ENCODE data around the gene TMEM95. TPM values are rescaled to one million over a fixed set of nuclear protein-coding genes. Genes with fewer than 3 reads are reported as not detected.

TMEM95 gene, protein sequence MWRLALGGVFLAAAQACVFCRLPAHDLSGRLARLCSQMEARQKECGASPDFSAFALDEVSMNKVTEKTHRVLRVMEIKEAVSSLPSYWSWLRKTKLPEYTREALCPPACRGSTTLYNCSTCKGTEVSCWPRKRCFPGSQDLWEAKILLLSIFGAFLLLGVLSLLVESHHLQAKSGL
- not detected in 5 replicates for total RNA-seq (2022; extraction: Qiagen RNA extraction)

GRCh38 chr17:7355053-7355452 is at the start of gene TMEM95:
Gene TMEM95, plus strand, starts transcription at chr17:7355156. Its CDS starts 49 bp downstream, at chr17:7355205.

GRCh38 chr17:7306911-7307685 is 47.9 kb upstream of the TMEM95 start, which contains the start of gene EIF5A:
Gene EIF5A, plus strand, starts transcription at chr17:7307628. Its CDS starts 2,008 bp downstream, at chr17:7309636.

GRCh38 chr17:7314719-7315569 is 40.0 kb upstream of the TMEM95 start, which contains the start of gene GPS2:
Gene GPS2, minus strand, starts transcription at chr17:7315360. Its CDS starts 308 bp downstream, at chr17:7315052.

GRCh38 chr17:7328840-7329373 is 26.0 kb upstream of the TMEM95 start, which contains the start of gene NEURL4:
Gene NEURL4, minus strand, starts transcription at chr17:7329335. Its CDS starts 23 bp downstream, at chr17:7329312.

GRCh38 chr17:7336240-7337175 is 18.4 kb upstream of the TMEM95 start, which contains the start of gene ACAP1:
Gene ACAP1, plus strand, starts transcription at chr17:7336529. Its CDS starts 206 bp downstream, at chr17:7336735.

DNA sequence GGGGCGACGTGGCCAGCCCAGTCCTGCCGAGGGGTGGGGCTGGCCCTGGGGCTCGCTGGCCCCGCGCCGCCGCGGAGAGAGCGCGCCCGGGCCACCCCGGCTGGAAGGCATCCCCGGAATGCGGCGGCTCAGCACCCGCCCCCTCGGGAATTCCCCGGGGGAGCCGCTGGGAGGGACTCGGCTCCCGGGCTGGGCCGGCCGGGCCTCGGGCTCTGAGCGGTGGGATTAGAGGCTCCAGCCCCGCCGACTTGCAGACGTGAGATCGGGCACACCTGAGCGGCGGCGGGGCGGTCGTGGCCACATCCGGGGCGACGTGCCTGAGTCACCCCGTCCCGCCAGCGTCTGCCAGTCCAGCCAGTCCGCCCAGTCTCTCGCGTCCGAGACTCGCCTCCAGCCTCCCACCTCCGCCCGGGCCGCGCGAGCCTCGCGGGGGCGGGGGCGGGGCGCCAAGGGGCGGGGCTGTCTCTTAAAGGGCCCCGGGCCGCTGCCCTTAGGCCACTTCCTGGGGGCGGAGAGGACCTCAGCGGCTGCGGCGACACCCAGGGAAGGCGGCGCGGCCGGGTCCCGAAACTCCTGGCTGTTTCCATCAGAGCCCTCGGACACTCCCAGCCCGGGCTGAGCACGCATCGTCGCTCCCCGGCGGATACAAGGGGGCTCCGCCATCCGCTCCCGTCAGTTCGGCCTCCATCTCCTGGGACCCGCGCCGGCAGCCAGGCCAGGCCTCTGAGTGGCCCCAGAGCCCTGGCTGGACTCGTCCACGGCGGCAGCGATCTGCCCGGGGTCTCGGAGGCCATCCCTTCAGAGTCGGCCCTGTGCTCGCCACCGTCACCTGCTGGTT is 3.1 kb upstream of the TMEM95 start, which contains the start of gene KCTD11:
Gene KCTD11 (plus strand): TSS at position 498 of the 838 bp plus-strand sequence.

GRCh38 chr17:7380855-7381683 is 26.1 kb downstream of the TMEM95 start, which contains the start of gene TNK1:
Gene TNK1, plus strand, starts transcription at chr17:7381089. Its CDS starts 1,838 bp downstream, at chr17:7382927.

DNA sequence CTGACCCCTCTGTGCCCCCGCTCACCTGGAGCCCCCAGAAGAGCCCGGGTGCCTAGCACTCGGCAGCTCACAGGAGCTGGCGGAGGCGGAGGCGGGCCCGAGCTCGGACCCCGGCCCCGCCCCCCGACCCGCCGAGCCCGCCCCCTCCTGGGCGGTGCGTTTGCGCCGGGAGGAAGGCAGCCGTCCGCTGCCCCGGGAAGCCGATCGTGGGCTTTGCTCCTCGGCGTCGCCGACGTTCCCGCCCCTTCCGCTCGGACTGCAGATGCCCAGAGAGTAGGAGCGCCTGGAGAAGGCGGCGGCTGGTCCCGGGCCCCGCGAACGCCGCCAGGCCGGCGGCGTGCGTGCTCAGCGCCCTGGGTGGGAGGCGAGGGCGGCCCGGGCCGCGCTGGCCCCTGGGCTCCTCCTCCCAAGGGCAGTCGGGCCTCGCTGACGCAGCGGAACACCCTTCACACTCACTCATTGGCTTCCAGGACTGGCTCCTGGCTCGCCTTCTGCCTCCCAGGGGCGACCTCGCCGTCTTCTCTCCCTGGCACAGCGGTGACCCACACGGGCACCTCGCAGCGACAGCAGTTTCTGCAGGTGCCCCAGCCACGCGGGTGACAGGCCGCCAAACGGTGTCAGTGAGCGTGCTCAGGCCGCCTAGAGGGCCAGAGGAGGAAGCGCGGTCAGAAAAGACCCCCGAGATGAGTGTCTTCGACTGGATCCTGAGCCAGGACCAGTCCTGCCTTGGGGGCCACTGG is 39.7 kb downstream of the TMEM95 start, which contains the start of gene PLSCR3:
Gene PLSCR3 (minus strand): TSS at position 74 of the 740 bp plus-strand sequence. CDS start 415 bp downstream, outside the sequence.

DNA sequence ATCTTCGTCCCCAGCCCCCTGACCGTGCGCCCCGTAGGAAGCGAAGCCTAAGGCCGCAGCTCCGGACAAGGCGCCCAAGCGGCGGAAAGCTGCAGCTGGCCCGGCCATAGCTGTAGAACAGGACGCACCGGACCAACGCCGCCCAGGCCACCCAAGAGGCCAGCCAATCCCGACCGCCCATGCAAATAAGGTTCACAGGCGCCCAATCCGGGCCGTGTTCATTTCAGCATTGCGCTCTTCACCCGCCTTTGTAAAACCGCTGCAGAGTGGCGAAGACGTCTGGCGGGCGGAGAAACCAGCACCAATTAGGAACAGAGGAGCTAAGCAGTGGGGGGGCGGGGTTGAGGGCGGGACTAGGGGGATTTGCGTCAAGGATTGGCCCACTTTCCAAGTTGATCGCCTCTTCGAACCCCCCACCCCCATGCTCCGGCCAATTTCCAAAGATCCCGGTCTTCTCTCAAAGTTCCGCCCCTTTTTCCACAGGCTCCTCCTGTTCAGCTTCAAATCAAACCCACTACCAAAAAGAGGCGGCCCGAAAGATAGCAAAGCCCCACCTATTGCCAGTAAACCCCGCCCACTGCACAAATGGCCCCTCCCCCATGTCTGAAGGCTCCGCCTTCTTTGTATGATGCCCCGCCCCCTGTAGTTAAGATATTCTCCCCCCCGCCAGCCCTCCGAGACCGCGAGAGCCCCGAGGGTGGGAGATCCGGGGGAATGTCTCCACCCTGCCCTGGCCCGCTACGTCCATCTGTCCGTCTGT is 49.2 kb downstream of the TMEM95 start, which contains the start of gene TMEM256:
Gene TMEM256 (minus strand): TSS at position 121 of the 760 bp plus-strand sequence. CDS start 13 bp downstream, at position 108.

Other genes starting within 250 kb of the TMEM95 start
- 0.14 TPM in 1 of 5 replicates, not detected in the others for gene ASGR2, start 240.3 kb upstream of the TMEM95 start, total RNA-seq (2022; extraction: Qiagen RNA extraction)
- 0.59 to 1.4 TPM (median 1.2 TPM) in 5 replicates for gene ASGR1, start 175.8 kb upstream of the TMEM95 start, total RNA-seq (2022; extraction: Qiagen RNA extraction)
- gene DLG4, start 135.3 kb upstream of the TMEM95 start, total RNA-seq (2022; extraction: Qiagen RNA extraction), result 6.8 to 9.8 TPM (median 8.2 TPM) in 5 replicates
- 308 to 483 TPM (median 455 TPM) in 5 replicates for gene ACADVL, start 135.2 kb upstream of the TMEM95 start, total RNA-seq (2022; extraction: Qiagen RNA extraction)
- 30.7 to 43.1 TPM (median 40.7 TPM) in 5 replicates for gene DVL2, start 120.6 kb upstream of the TMEM95 start, total RNA-seq (2022; extraction: Qiagen RNA extraction)
- gene PHF23, start 115.7 kb upstream of the TMEM95 start, total RNA-seq (2022; extraction: Qiagen RNA extraction), result 82.4 to 100 TPM (median 91.5 TPM) in 5 replicates
- gene GABARAP, start 112.7 kb upstream of the TMEM95 start, total RNA-seq (2022; extraction: Qiagen RNA extraction), result 645 to 806 TPM (median 682 TPM) in 5 replicates
- gene CTDNEP1, start 103.4 kb upstream of the TMEM95 start, total RNA-seq (2022; extraction: Qiagen RNA extraction), result 221 to 239 TPM (median 226 TPM) in 5 replicates
- 121 to 141 TPM (median 127 TPM) in 5 replicates for gene ELP5, start 102.9 kb upstream of the TMEM95 start, total RNA-seq (2022; extraction: Qiagen RNA extraction)
- 0.84 to 1.2 TPM (median 0.97 TPM) in 5 replicates for gene CLDN7, start 92.7 kb upstream of the TMEM95 start, total RNA-seq (2022; extraction: Qiagen RNA extraction)
- 0.15 to 0.27 TPM (median 0.26 TPM) in 5 replicates for gene SLC2A4, start 73.4 kb upstream of the TMEM95 start, total RNA-seq (2022; extraction: Qiagen RNA extraction)
- 0.53 to 0.69 TPM (median 0.59 TPM) in 5 replicates for gene YBX2, start 60.5 kb upstream of the TMEM95 start, total RNA-seq (2022; extraction: Qiagen RNA extraction)
- gene EIF5A, start 47.5 kb upstream of the TMEM95 start, total RNA-seq (2022; extraction: Qiagen RNA extraction), result 1,648 to 1,788 TPM (median 1,697 TPM) in 5 replicates
- 88.2 to 105 TPM (median 103 TPM) in 5 replicates for gene GPS2, start 39.8 kb upstream of the TMEM95 start, total RNA-seq (2022; extraction: Qiagen RNA extraction)
- 22.9 to 38.3 TPM (median 34.9 TPM) in 5 replicates for gene NEURL4, start 25.8 kb upstream of the TMEM95 start, total RNA-seq (2022; extraction: Qiagen RNA extraction)
- gene ACAP1, start 18.6 kb upstream of the TMEM95 start, total RNA-seq (2022; extraction: Qiagen RNA extraction), result 0.48 to 5.1 TPM (median 4.2 TPM) in 5 replicates
- 11.8 to 15.9 TPM (median 13.7 TPM) in 5 replicates for gene KCTD11, start 3.0 kb upstream of the TMEM95 start, total RNA-seq (2022; extraction: Qiagen RNA extraction)
- gene TNK1, start 25.9 kb downstream of the TMEM95 start, total RNA-seq (2022; extraction: Qiagen RNA extraction), result 1.3 to 2.0 TPM (median 1.7 TPM) in 5 replicates
- gene PLSCR3, start 39.4 kb downstream of the TMEM95 start, total RNA-seq (2022; extraction: Qiagen RNA extraction), result 37.4 to 45.9 TPM (median 43.5 TPM) in 5 replicates
- gene TMEM256, start 48.9 kb downstream of the TMEM95 start, total RNA-seq (2022; extraction: Qiagen RNA extraction), result 177 to 231 TPM (median 209 TPM) in 5 replicates
- 12.1 to 21.2 TPM (median 19.3 TPM) in 5 replicates for gene NLGN2, start 52.7 kb downstream of the TMEM95 start, total RNA-seq (2022; extraction: Qiagen RNA extraction)
- gene SPEM1, start 65.2 kb downstream of the TMEM95 start, total RNA-seq (2022; extraction: Qiagen RNA extraction), result 0.13 TPM in 1 of 5 replicates, not detected in the others
- 0.05 to 0.10 TPM (median 0.08 TPM) in 4 of 5 replicates, not detected in the other for gene SPEM2, start 70.5 kb downstream of the TMEM95 start, total RNA-seq (2022; extraction: Qiagen RNA extraction)
- gene SPEM3, start 73.7 kb downstream of the TMEM95 start, total RNA-seq (2022; extraction: Qiagen RNA extraction), result 0.04 to 0.06 TPM in 2 of 5 replicates, not detected in the others
- gene TMEM102, start 80.3 kb downstream of the TMEM95 start, total RNA-seq (2022; extraction: Qiagen RNA extraction), result 11.2 to 15.4 TPM (median 13.9 TPM) in 5 replicates
- gene FGF11, start 84.4 kb downstream of the TMEM95 start, total RNA-seq (2022; extraction: Qiagen RNA extraction), result 0.92 to 1.6 TPM (median 1.4 TPM) in 5 replicates
- 5.2 to 9.8 TPM (median 8.8 TPM) in 5 replicates for gene CHRNB1, start 89.9 kb downstream of the TMEM95 start, total RNA-seq (2022; extraction: Qiagen RNA extraction)
- gene ZBTB4, start 124.5 kb downstream of the TMEM95 start, total RNA-seq (2022; extraction: Qiagen RNA extraction), result 19.8 to 26.8 TPM (median 24.2 TPM) in 5 replicates
- gene SLC35G6, start 126.3 kb downstream of the TMEM95 start, total RNA-seq (2022; extraction: Qiagen RNA extraction), result not detected in 5 replicates
- 65.7 to 84.9 TPM (median 82.6 TPM) in 5 replicates for gene POLR2A, start 129.2 kb downstream of the TMEM95 start, total RNA-seq (2022; extraction: Qiagen RNA extraction)
- gene TNFSF12, start 193.9 kb downstream of the TMEM95 start, total RNA-seq (2022; extraction: Qiagen RNA extraction), result 9.8 to 14.0 TPM (median 12.8 TPM) in 5 replicates
- gene TNFSF13, start 203.6 kb downstream of the TMEM95 start, total RNA-seq (2022; extraction: Qiagen RNA extraction), result 0.61 to 0.79 TPM (median 0.68 TPM) in 5 replicates
- 97.6 to 109 TPM (median 105 TPM) in 5 replicates for gene SENP3, start 206.8 kb downstream of the TMEM95 start, total RNA-seq (2022; extraction: Qiagen RNA extraction)
- gene CD68, start 224.5 kb downstream of the TMEM95 start, total RNA-seq (2022; extraction: Qiagen RNA extraction), result 30.8 to 38.1 TPM (median 35.8 TPM) in 5 replicates
- 112 to 141 TPM (median 120 TPM) in 5 replicates for gene MPDU1, start 228.7 kb downstream of the TMEM95 start, total RNA-seq (2022; extraction: Qiagen RNA extraction)
- 0.33 to 0.44 TPM (median 0.41 TPM) in 4 of 5 replicates, not detected in the other for gene SOX15, start 234.9 kb downstream of the TMEM95 start, total RNA-seq (2022; extraction: Qiagen RNA extraction)

Data from A549 treated with CORT108297 at 1 μM for 4 hours (cell line).